NCI-H510A (cell line): ENCODE results near the gene SETD6.

Experiments
- DNase-seq: peaks from one replicate; lab custom pipeline; 2025; lab: John Stamatoyannopoulos, UW

The SETD6 gene

GRCh38 chr16:58508671-58509251, 6.6 kb upstream of the SETD6 start:
- no peak for DNase-seq

- no peak for DNase-seq
Observed at GRCh38 chr16:58509256-58510096, 5.8 kb upstream of the SETD6 start.

- DNase-seq = no peak
Observed at GRCh38 chr16:58510097-58510775, 5.1 kb upstream of the SETD6 start.

- DNase-seq = no peak
Observed at GRCh38 chr16:58510776-58511628, 4.3 kb upstream of the SETD6 start.

GRCh38 chr16:58511933-58512815, 3.1 kb upstream of the SETD6 start:
- DNase-seq = peak; percentile 23

- no peak for DNase-seq
Observed at GRCh38 chr16:58513874-58514273, 1.4 kb upstream of the SETD6 start.

GRCh38 chr16:58515871-58516767, 802 bp downstream of the SETD6 start:
- peak; percentile 17 for DNase-seq

- DNase-seq = no peak
Observed at GRCh38 chr16:58516768-58517107, 1.4 kb downstream of the SETD6 start.

GRCh38 chr16:58518083-58518979, 3.0 kb downstream of the SETD6 start:
- no peak for DNase-seq

- DNase-seq = no peak
Observed at GRCh38 chr16:58518980-58519368, 3.7 kb downstream of the SETD6 start.

GRCh38 chr16:58519707-58520106, 4.4 kb downstream of the SETD6 start:
- DNase-seq = no peak

- no peak for DNase-seq
Observed at GRCh38 chr16:58530179-58530578, 14.9 kb downstream of the SETD6 start.

GRCh38 chr16:58532414-58532813, 17.1 kb downstream of the SETD6 start:
- no peak for DNase-seq

GRCh38 chr16:58533751-58534470, 18.6 kb downstream of the SETD6 start:
- no peak for DNase-seq

GRCh38 chr16:58535100-58535499, 19.8 kb downstream of the SETD6 start:
- no peak for DNase-seq

GRCh38 chr16:58536278-58536677, 21.0 kb downstream of the SETD6 start:
- no peak for DNase-seq

- no peak for DNase-seq
Observed at GRCh38 chr16:58537124-58537906, 22.0 kb downstream of the SETD6 start.

GRCh38 chr16:58541711-58542110, 26.4 kb downstream of the SETD6 start:
- no peak for DNase-seq
